PC-9 (cell line): ENCODE data around the gene STAMBP.

Source experiments
- EZH2 ChIP-seq: fragments of 200-600 bp; sonication (generic); IDR thresholded peaks from 2 replicates; pipeline ENCODE4 v1.8.0; 2017; ENCODE audit warnings: antibody characterized with exemption, low read depth
- TF ChIP-seq, protein P1 (sequence below): fragments of 200-600 bp; sonication (generic); conservative IDR thresholded peaks from 2 replicates; pipeline ENCODE4 v1.6.1; 2017; ENCODE audit warnings: mixed run types, antibody characterized with exemption, mild to moderate bottlenecking, moderate library complexity

DNA sequence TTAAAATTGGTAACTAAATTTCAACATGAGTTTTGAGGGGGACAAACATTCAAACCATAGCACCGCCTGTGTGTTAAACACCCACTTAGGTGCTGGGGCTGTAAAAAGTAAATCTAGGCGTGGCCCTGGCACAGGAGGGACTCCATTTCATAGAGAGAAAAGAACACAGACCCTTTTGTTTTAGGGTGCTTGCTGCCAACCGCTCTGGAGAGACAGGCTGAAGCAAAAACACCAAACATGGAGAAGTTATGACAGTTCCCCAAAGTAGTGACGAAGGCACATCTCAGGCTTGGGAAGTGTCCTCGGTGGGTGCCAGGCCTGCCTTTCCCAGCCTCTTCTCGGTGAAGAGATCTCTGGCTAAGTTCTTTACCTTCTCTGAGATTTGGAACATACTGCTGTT lies 69.2 kb downstream of the STAMBP start:
- TF ChIP-seq EZH2 = no peak
- TF ChIP-seq, protein P1, sequence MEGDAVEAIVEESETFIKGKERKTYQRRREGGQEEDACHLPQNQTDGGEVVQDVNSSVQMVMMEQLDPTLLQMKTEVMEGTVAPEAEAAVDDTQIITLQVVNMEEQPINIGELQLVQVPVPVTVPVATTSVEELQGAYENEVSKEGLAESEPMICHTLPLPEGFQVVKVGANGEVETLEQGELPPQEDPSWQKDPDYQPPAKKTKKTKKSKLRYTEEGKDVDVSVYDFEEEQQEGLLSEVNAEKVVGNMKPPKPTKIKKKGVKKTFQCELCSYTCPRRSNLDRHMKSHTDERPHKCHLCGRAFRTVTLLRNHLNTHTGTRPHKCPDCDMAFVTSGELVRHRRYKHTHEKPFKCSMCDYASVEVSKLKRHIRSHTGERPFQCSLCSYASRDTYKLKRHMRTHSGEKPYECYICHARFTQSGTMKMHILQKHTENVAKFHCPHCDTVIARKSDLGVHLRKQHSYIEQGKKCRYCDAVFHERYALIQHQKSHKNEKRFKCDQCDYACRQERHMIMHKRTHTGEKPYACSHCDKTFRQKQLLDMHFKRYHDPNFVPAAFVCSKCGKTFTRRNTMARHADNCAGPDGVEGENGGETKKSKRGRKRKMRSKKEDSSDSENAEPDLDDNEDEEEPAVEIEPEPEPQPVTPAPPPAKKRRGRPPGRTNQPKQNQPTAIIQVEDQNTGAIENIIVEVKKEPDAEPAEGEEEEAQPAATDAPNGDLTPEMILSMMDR = no peak
